DOHH2 (cell line): Measurements from ENCODE around the gene CHD5.

Experiments
- H3F3A ChIP-seq: fragments of 200-600 bp; sonication (generic), shearing (Covaris generic); 2 replicates; pipeline ENCODE4 v1.6.0; 2016; ENCODE audit warnings: antibody characterized with exemption, mild to moderate bottlenecking; ENCODE audit not compliant: control insufficient read depth, insufficient read depth
- H3K27ac ChIP-seq: fragments of 200-600 bp; sonication (generic); 2 replicates; pipeline ENCODE4 v1.5.1; 2014; ENCODE audit warnings: low read depth, mild to moderate bottlenecking, low read length, moderate library complexity
- H3K27me3 ChIP-seq: fragments of 200-600 bp; sonication (generic); 2 replicates; pipeline ENCODE4 v1.6.1; 2014; ENCODE audit warnings: mild to moderate bottlenecking, low read length, mixed read lengths; ENCODE audit not compliant: control insufficient read depth
- H3K36me3 ChIP-seq: fragments of 200-600 bp; sonication (generic); 2 replicates; pipeline ENCODE4 v1.6.1; 2014; ENCODE audit warnings: mild to moderate bottlenecking, low read length, moderate library complexity, mixed read lengths; ENCODE audit not compliant: control insufficient read depth
- H3K4me1 ChIP-seq: fragments of 200-600 bp; sonication (generic); 2 replicates; pipeline ENCODE4 v1.6.1; 2014; ENCODE audit warnings: mild to moderate bottlenecking, low read length, mixed read lengths; ENCODE audit not compliant: control insufficient read depth
- H3K4me2 ChIP-seq: fragments of 200-600 bp; sonication (generic); 2 replicates; pipeline ENCODE4 v1.6.0; 2014; ENCODE audit warnings: mild to moderate bottlenecking, low read length, moderate library complexity
- H3K4me3 ChIP-seq: fragments of 200-600 bp; sonication (generic); 2 replicates; pipeline ENCODE4 v1.5.1; 2014; ENCODE audit warnings: mild to moderate bottlenecking, low read length, mixed read lengths
- H3K79me2 ChIP-seq: fragments of 200-600 bp; sonication (generic); 2 replicates; pipeline ENCODE4 v1.6.1; 2014; ENCODE audit warnings: mild to moderate bottlenecking, low read length, mixed read lengths; ENCODE audit not compliant: control insufficient read depth
- H3K9me2 ChIP-seq: fragments of 200-600 bp; sonication (generic); replicated peaks from 2 replicates; pipeline ENCODE4 v1.6.1; 2014; ENCODE audit warnings: mild to moderate bottlenecking, low read length, mixed read lengths; ENCODE audit not compliant: control insufficient read depth
- H3K9me3 ChIP-seq: fragments of 200-600 bp; sonication (generic); 2 replicates; pipeline ENCODE4 v1.6.1; 2014; ENCODE audit warnings: antibody characterized with exemption, low read length, mixed read lengths; ENCODE audit not compliant: control insufficient read depth, insufficient read depth
- H4K20me1 ChIP-seq: fragments of 200-600 bp; sonication (generic); 2 replicates; pipeline ENCODE4 v1.6.0; 2014; ENCODE audit warnings: low read depth, mild to moderate bottlenecking, antibody characterized with exemption, low read length, moderate library complexity; ENCODE audit not compliant: control insufficient read depth, insufficient read depth
- CTCF ChIP-seq: fragments of 200-600 bp; sonication (generic); IDR thresholded peaks from one replicate; pipeline ENCODE4 v1.5.1; 2014; ENCODE audit warnings: antibody characterized with exemption, mild to moderate bottlenecking, low read depth, low read length; ENCODE audit not compliant: poor library complexity, severe bottlenecking
- EZH2phosphoT487 ChIP-seq: fragments of 200-600 bp; sonication (generic); IDR thresholded peaks from 2 replicates; pipeline ENCODE4 v1.6.1; 2017; ENCODE audit warnings: borderline replicate concordance, mild to moderate bottlenecking, antibody characterized with exemption, low read length, moderate library complexity, mixed read lengths

CHD5 gene

GRCh38 chr1:6165027-6165426, 15.1 kb downstream of the CHD5 start:
- Histone ChIP-seq H3K9me2 (no peaks in the 10 kb centered on the region), H3K79me2 (no peaks in the 10 kb centered on the region), H3K4me2 (no peak overlapping the region), H3F3A (no peaks in the 10 kb centered on the region), H3K36me3 (no peaks in the 10 kb centered on the region), H3K4me1 (no peaks in the 10 kb centered on the region), H3K9me3 (no peaks in the 10 kb centered on the region), H3K27me3 (no peaks in the 10 kb centered on the region), H3K4me3 (no peak overlapping the region), H3K27ac (no peak overlapping the region), H4K20me1 (no peaks in the 10 kb centered on the region)
- TF ChIP-seq EZH2phosphoT487 (no peak), CTCF (no peak)

- H3F3A ChIP-seq, result no peaks in the 10 kb centered on the region
- H3K4me3 ChIP-seq, result no peak overlapping the region
- no peaks in the 10 kb centered on the region for H3K9me3 ChIP-seq
- H4K20me1 ChIP-seq, result no peaks in the 10 kb centered on the region
- no peaks in the 10 kb centered on the region for H3K4me1 ChIP-seq
- H3K27ac ChIP-seq, result no peak overlapping the region
- H3K36me3 ChIP-seq, result no peaks in the 10 kb centered on the region
- no peak overlapping the region for H3K4me2 ChIP-seq
- H3K79me2 ChIP-seq, result no peaks in the 10 kb centered on the region
- H3K9me2 ChIP-seq, result no peaks in the 10 kb centered on the region
- H3K27me3 ChIP-seq, result no peaks in the 10 kb centered on the region
- TF ChIP-seq EZH2phosphoT487, result no peak
- TF ChIP-seq CTCF, result no peak
Observed at GRCh38 chr1:6163973-6164617, 16.0 kb downstream of the CHD5 start.

- Histone ChIP-seq H3K4me2 (no peak overlapping the region), H3F3A (no peaks in the 10 kb centered on the region), H3K27ac (no peak overlapping the region), H3K9me2 (no peaks in the 10 kb centered on the region), H3K36me3 (no peaks in the 10 kb centered on the region), H4K20me1 (no peaks in the 10 kb centered on the region), H3K4me1 (no peaks in the 10 kb centered on the region), H3K4me3 (no peak overlapping the region), H3K27me3 (no peaks in the 10 kb centered on the region), H3K79me2 (no peaks in the 10 kb centered on the region), H3K9me3 (no peaks in the 10 kb centered on the region)
- no peak for TF ChIP-seq EZH2phosphoT487
- no peak for TF ChIP-seq CTCF
Observed at GRCh38 chr1:6163191-6163972, 16.7 kb downstream of the CHD5 start.
